B cell (primary cell): ENCODE measurements around the gene HADHB.

ENCODE experiments used
- CTCF ChIP-seq: fragments of 200-600 bp; IDR thresholded peaks from one replicate; pipeline ENCODE4 v1.8.0; 2022; ENCODE audit warnings: antibody characterized with exemption, mild to moderate bottlenecking
- EZH2 ChIP-seq: IDR thresholded peaks from 2 replicates; pipeline ENCODE4 v1.6.1; 2012; ENCODE audit warnings: borderline replicate concordance, low read depth, mild to moderate bottlenecking, moderate library complexity, low read length; ENCODE audit not compliant: insufficient read depth, poor library complexity, severe bottlenecking

GRCh38 chr2:26245810-26246209 lies 1.1 kb downstream of the HADHB start:
- TF ChIP-seq EZH2 (no peak), CTCF (no peak)
